Fibroblast of skin of right quadriceps (primary cell): Measurements from ENCODE around the gene TSPY10.
"Not testable (repeated sequence)": the region's sequence is repeated elsewhere in the genome, so short reads cannot be mapped to it uniquely, and the experiment has no call there.

Experiments used
- DNase-seq: peaks from one replicate; pipeline ENCODE4 v3.0.0-alpha.2; 2013

Gene TSPY10, protein sequence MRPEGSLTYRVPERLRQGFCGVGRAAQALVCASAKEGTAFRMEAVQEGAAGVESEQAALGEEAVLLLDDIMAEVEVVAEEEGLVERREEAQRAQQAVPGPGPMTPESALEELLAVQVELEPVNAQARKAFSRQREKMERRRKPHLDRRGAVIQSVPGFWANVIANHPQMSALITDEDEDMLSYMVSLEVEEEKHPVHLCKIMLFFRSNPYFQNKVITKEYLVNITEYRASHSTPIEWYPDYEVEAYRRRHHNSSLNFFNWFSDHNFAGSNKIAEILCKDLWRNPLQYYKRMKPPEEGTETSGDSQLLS

DNA sequence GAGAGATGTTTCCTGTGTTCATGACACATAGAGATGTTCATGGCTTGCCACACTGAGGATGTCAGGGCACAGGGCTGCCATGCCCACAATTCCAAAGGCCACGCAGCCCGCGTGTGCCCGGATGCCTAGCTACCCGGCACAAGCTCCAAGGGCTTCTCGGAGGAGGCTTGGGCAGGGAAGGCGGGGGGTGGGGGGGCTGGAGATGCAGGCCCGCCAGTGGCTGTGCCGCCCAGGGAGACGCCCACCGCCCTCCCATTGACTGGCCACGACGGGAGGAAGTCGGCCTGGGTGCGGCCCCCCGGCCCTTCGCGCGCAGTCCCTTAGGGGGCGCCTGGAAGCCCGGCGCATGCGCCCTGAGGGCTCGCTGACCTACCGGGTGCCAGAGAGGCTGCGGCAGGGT is at the start of gene TSPY10:
TSS of gene TSPY10 (plus strand) at position 301 of the 400 bp plus-strand sequence. CDS start at position 347, 46 bp downstream.
- DNase-seq: not testable (repeated sequence)

DNA sequence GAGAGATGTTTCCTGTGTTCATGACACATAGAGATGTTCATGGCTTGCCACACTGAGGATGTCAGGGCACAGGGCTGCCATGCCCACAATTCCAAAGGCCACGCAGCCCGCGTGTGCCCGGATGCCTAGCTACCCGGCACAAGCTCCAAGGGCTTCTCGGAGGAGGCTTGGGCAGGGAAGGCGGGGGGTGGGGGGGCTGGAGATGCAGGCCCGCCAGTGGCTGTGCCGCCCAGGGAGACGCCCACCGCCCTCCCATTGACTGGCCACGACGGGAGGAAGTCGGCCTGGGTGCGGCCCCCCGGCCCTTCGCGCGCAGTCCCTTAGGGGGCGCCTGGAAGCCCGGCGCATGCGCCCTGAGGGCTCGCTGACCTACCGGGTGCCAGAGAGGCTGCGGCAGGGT is 40.7 kb upstream of the TSPY10 start, which contains the start of gene TSPY9:
TSS of gene TSPY9 (plus strand) at position 301 of the 400 bp plus-strand sequence. CDS start at position 347, 46 bp downstream.
- DNase-seq: not testable (repeated sequence)

DNA sequence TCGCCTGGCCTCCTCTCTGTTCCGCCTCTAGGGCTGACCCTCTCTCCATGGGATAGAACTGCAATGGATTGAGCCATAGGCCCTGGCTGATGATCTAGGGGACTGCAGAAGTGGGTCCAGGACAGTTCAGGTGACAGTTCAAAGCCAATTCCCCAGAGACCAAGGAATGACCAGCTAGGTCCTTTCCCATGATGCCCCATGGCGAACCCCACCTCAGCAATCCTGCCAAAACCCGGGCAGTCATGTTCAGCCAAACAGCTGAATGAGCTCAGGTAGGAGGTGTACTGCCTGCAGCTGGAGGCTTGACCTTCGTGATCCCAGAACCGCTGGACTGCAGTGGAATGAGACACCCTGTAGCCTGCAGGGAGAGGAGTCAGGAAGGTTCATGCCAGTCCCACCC is 23.3 kb upstream of the TSPY10 start:
- not testable (repeated sequence) for DNase-seq

DNA sequence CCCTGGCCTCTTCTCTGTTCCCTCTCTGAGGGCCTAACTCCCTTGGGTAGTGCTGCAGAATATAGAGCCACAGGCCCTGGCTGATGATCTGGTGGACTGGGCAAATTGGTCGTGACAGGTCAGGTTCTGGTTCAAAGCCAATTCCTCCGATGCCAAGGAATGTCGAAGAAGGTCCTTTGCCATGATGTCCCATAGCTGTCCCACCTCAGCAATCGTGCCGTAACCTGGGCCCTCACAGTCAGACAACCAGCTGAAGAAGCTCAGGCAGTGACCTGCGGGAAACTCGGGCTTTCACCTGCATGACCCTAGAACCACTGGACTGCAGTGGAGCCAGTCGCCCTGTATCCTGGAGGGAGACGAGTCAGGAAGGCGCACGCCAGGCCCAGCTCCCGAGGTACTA is 11.4 kb upstream of the TSPY10 start:
- not testable (repeated sequence) for DNase-seq
